T-helper 17 cell (primary cell): ENCODE measurements around the gene WDR38. TPM values are rescaled to one million over a fixed set of nuclear protein-coding genes. Genes with fewer than 3 reads are reported as not detected.
A peak's percentile ranks its signal among the peaks of the same experiment; 100 is the strongest.
"Not testable (repeated sequence)": the region's sequence is repeated elsewhere in the genome, so short reads cannot be mapped to it uniquely, and the experiment has no call there.

Experiments used
- ATAC-seq: fragments of 150-1000 bp; cut with Tn5 transposase; 2 replicates; pipeline ENCODE4 v1.10.0; 2021; ENCODE audit warnings: mild to moderate bottlenecking, moderate library complexity
- DNase-seq, 3 donors: peaks; one replicate each; pipeline versions ENCODE4 v3.0.0 to v3.0.0-alpha.2; 2020 to 2021
- H3K9me3 ChIP-seq: one replicate; pipeline ENCODE4 v1.7.0; 2013; ENCODE audit warnings: low read length, mild to moderate bottlenecking; ENCODE audit not compliant: control insufficient read depth, poor library complexity, severe bottlenecking
- H3K27ac Mint-ChIP-seq: one replicate; pipeline ENCODE4 v1.8.0; 2022; ENCODE audit warnings: mild to moderate bottlenecking, moderate library complexity, mixed read lengths
- H3K27me3 Mint-ChIP-seq: one replicate; pipeline ENCODE4 v1.8.0; 2022; ENCODE audit warnings: mixed read lengths
- H3K36me3 Mint-ChIP-seq: one replicate; pipeline ENCODE4 v1.8.0; 2022; ENCODE audit warnings: low read depth, mixed read lengths
- H3K4me1 Mint-ChIP-seq: one replicate; pipeline ENCODE4 v1.8.0; 2022; ENCODE audit warnings: mild to moderate bottlenecking, mixed read lengths
- H3K4me3 Mint-ChIP-seq: one replicate; pipeline ENCODE4 v1.8.0; 2022; ENCODE audit warnings: mild to moderate bottlenecking, moderate library complexity, mixed read lengths
- total RNA-seq, 4 donors: library from RNA in 2 of 4; stranded (reverse) in 2 of 4; gene quantifications; one replicate each; pipeline ENCODE4 v1.2.3 and lab custom pipeline; 2022 to 2026

Gene WDR38
- total RNA-seq, 2 donors from 2014 or later, result not detected

DNA sequence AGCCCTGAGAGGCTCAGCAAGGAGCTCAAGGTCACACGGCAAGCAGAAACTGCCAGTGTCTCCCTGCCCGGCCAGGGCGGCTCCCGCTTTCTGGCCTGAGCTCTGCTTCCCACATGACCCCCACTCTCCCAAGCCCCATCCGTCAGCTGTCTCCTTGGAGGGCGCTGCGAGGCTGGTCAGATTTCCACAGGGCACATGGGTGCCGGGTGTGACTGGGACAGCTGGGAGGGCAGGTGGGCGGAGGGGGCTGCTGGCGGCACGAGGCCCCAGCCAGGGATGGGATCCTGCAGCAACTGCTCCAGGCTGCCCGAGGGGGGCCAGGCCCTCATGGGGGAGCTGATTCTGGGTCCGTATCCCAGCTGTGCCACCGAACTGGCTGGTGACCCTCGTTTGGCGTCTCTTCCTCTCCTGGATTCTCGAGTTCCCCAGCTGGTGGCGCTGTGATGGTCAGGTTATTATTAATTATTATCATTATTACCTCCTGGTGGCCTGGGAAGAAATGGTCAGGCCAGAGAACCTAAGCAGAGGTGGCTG is 12.9 kb upstream of the WDR38 start:
- Mint-ChIP-seq H3K4me1 (no peaks in the 10 kb centered on the region), H3K27me3 (peaks cover 31% of the 10 kb centered on the region), H3K27ac (no peak overlapping the region), H3K4me3 (no peak overlapping the region), H3K36me3 (no peaks in the 10 kb centered on the region)
- DNase-seq (no peak), ATAC-seq (no peak)
- no peaks in the 10 kb centered on the region for H3K9me3 ChIP-seq

DNA sequence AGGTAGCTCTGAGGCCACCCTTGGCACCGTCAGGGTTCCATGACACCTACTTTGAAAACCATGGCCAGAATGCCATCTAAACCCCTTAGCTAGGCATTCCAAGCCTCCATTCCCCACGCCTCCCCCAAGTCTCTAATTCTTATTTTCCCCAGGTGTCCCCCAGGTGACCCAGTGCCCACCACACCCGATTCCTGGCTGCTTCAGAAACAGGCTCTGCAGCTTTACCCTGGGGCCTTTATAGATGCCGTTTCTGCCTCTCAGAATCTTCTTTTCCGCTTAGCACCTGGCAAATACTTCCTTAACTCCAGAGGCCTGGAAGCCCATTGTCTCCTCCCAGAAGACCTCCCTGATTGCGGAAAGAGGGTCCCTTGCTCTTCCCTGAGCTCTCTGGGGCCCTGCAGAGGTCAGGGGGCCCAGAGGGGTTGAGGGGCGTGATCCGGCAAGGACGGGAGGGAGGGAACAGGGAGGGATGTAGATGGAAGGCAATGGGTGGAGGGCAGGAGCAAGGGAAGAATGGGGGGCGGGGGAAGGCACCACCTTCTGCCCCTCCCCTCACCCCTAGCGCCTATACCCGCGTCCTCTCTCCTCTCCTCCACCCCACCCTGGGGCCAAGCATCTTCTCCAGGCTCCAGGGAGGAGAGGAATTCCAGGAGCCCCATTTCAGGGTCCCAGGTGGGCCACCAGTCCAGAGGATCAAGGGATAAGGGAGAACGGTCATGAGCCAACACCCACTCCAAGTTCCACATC is 12.0 kb upstream of the WDR38 start:
- Mint-ChIP-seq H3K36me3 (no peaks in the 10 kb centered on the region), H3K27me3 (peaks cover 26% of the 10 kb centered on the region), H3K4me3 (no peak overlapping the region), H3K27ac (no peak overlapping the region), H3K4me1 (no peaks in the 10 kb centered on the region)
- ATAC-seq (no peak), DNase-seq (no peak)
- no peaks in the 10 kb centered on the region for H3K9me3 ChIP-seq

- H3K9me3 ChIP-seq, result no peaks in the 10 kb centered on the region
- no peak overlapping the region for H3K27ac Mint-ChIP-seq
- H3K27me3 Mint-ChIP-seq, result peaks cover 16% of the 10 kb centered on the region
- DNase-seq (no peak), ATAC-seq (no peak)
- H3K4me3 Mint-ChIP-seq, result no peak overlapping the region
- H3K36me3 Mint-ChIP-seq, result no peaks in the 10 kb centered on the region
- no peaks in the 10 kb centered on the region for H3K4me1 Mint-ChIP-seq
Observed at GRCh38 chr9:124843456-124844034, 9.7 kb upstream of the WDR38 start.

DNA sequence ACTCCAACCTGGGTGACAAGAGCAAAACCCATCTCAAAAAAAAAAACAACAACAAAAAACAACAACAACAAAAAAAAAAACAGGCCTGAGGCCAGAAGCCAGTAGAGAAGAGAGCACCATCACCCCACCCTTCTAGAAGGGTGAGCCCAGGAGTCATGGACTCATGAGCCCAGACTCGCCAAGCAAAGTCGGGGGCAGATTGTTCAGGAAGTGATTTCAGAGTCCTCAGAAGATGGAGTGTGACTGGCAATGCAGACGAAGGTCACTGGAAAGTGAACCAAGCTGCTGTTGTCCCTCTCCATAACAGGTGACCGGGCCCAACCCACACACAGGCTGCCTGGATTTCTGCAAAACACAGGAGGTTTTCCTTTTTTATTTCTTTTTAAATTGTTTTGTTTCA is 9.0 kb upstream of the WDR38 start:
- no peak overlapping the region for H3K27ac Mint-ChIP-seq
- no peak for ATAC-seq
- no peaks in the 10 kb centered on the region for H3K4me1 Mint-ChIP-seq
- no peaks in the 10 kb centered on the region for H3K36me3 Mint-ChIP-seq
- H3K9me3 ChIP-seq, result no peaks in the 10 kb centered on the region
- H3K27me3 Mint-ChIP-seq, result peaks cover 15% of the 10 kb centered on the region
- H3K4me3 Mint-ChIP-seq, result no peak overlapping the region
- DNase-seq, result no peak

DNA sequence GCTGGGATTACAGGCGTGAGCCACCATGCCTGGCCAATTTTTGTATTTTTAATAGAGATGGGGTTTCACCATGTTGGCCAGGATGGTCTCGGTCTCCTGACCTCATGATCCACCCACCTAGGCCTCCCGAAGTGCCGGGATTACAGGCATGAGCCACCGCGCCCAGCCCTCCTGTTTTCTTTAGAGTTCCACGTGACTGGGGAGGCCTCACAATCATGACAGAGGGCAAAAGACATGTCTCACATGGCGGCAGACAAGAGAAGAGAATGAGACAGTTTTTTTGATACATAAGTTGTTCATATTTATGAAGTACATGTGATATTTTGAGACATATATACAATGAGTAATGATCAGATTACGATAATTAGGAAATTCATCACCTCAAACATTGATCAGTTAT is 6.8 kb upstream of the WDR38 start:
- not testable (repeated sequence) for H3K36me3 Mint-ChIP-seq, ATAC-seq, DNase-seq, H3K27ac Mint-ChIP-seq, H3K4me3 Mint-ChIP-seq, H3K9me3 ChIP-seq, H3K4me1 Mint-ChIP-seq
- peaks cover 11% of the 10 kb centered on the region for H3K27me3 Mint-ChIP-seq

GRCh38 chr9:124846969-124847368 is 6.3 kb upstream of the WDR38 start:
- Mint-ChIP-seq H3K27ac (no peak overlapping the region), H3K4me1 (no peaks in the 10 kb centered on the region), H3K36me3 (no peaks in the 10 kb centered on the region), H3K27me3 (peaks cover 11% of the 10 kb centered on the region), H3K4me3 (no peak overlapping the region)
- ATAC-seq (no peak), DNase-seq (no peak)
- no peaks in the 10 kb centered on the region for H3K9me3 ChIP-seq

GRCh38 chr9:124849801-124850200 is 3.5 kb upstream of the WDR38 start:
- peaks cover 7% of the 10 kb centered on the region for H3K4me1 Mint-ChIP-seq
- ATAC-seq (no peak), DNase-seq (no peak)
- no peak overlapping the region for H3K27ac Mint-ChIP-seq
- no peak overlapping the region for H3K4me3 Mint-ChIP-seq
- peaks cover 5% of the 10 kb centered on the region for H3K27me3 Mint-ChIP-seq
- no peaks in the 10 kb centered on the region for H3K36me3 Mint-ChIP-seq
- H3K9me3 ChIP-seq, result no peaks in the 10 kb centered on the region

GRCh38 chr9:124852121-124852828 is 985 bp upstream of the WDR38 start:
- no peaks in the 10 kb centered on the region for H3K9me3 ChIP-seq
- Mint-ChIP-seq H3K27me3 (peaks cover 5% of the 10 kb centered on the region), H3K36me3 (no peaks in the 10 kb centered on the region), H3K27ac (peak overlapping the region; percentile 93), H3K4me1 (peaks cover 8% of the 10 kb centered on the region), H3K4me3 (peak overlapping the region; percentile 73)
- DNase-seq (no peak), ATAC-seq (no peak)

DNA sequence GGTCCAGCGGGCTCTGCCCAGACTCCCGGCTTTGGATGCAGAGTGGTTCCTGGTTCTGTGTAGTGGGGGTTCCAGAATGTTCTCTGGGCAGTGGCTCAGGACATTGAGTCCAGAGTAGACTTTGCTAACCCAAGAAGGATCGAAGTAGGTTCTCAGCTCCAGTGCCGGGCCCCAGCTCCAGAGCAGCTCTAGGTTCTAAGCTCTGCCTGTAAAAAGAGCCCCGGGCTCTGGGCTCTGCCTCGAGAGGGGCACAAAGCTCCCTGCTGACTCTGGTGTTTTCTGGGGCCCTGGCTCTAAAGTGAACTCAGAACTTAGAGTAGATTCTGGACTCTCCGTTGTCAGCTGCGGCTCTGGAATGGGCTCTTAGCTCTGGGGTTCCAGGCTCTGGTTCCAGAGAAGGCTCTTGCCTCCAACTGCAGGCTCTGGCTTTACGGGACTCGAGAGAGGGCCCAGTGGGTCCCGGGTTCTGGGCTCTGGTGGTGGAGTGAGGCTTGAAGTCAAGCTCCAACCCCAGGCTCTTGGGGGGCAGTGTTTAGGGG is 414 bp downstream of the WDR38 start:
- Mint-ChIP-seq H3K4me1 (peaks cover 11% of the 10 kb centered on the region), H3K36me3 (no peaks in the 10 kb centered on the region), H3K27me3 (no peaks in the 10 kb centered on the region), H3K27ac (peak overlapping the region; percentile 93), H3K4me3 (peak overlapping the region; percentile 73)
- H3K9me3 ChIP-seq, result no peaks in the 10 kb centered on the region
- DNase-seq (no peak), ATAC-seq (no peak)

- no peaks in the 10 kb centered on the region for H3K36me3 Mint-ChIP-seq
- no peak for DNase-seq
- H3K9me3 ChIP-seq, result no peaks in the 10 kb centered on the region
- ATAC-seq, result no peak
- H3K4me1 Mint-ChIP-seq, result peaks cover 11% of the 10 kb centered on the region
- no peak overlapping the region for H3K4me3 Mint-ChIP-seq
- H3K27ac Mint-ChIP-seq, result peak overlapping the region; percentile 93
- H3K27me3 Mint-ChIP-seq, result no peaks in the 10 kb centered on the region
Observed at GRCh38 chr9:124854161-124854560, 901 bp downstream of the WDR38 start.

DNA sequence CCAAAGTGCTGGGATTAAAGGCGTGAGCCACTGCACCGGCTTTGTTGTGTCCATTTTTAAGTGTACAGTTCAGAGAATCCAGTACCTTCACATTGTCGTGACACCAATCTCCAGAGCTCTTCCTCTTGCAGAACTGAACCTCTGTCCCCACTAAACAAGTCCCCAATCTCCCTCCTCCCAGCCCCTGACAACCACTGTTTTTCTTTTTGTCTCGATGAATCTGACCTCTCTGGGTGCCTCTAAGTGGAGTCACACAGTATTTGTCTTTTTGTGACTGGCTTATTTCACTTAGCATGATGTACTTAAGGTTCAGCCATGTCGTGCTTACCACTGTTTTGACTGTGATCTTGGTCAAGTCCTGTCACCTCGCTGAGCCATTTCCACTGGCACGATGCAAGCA is 1.6 kb downstream of the WDR38 start:
- no peak for DNase-seq
- no peaks in the 10 kb centered on the region for H3K9me3 ChIP-seq
- Mint-ChIP-seq H3K4me1 (peaks cover 16% of the 10 kb centered on the region), H3K36me3 (no peaks in the 10 kb centered on the region), H3K4me3 (no peak overlapping the region), H3K27ac (peak overlapping the region; percentile 93), H3K27me3 (no peaks in the 10 kb centered on the region)
- no peak for ATAC-seq

GRCh38 chr9:124855566-124855943 is 2.3 kb downstream of the WDR38 start:
- H3K9me3 ChIP-seq, result no peaks in the 10 kb centered on the region
- Mint-ChIP-seq H3K27me3 (no peaks in the 10 kb centered on the region), H3K27ac (peak overlapping the region; percentile 93), H3K4me3 (no peak overlapping the region), H3K4me1 (peaks cover 23% of the 10 kb centered on the region), H3K36me3 (peaks cover 4% of the 10 kb centered on the region)
- DNase-seq (no peak), ATAC-seq (no peak)
